ENCODE results near the gene DNAL1.

Gene DNAL1

DNA sequence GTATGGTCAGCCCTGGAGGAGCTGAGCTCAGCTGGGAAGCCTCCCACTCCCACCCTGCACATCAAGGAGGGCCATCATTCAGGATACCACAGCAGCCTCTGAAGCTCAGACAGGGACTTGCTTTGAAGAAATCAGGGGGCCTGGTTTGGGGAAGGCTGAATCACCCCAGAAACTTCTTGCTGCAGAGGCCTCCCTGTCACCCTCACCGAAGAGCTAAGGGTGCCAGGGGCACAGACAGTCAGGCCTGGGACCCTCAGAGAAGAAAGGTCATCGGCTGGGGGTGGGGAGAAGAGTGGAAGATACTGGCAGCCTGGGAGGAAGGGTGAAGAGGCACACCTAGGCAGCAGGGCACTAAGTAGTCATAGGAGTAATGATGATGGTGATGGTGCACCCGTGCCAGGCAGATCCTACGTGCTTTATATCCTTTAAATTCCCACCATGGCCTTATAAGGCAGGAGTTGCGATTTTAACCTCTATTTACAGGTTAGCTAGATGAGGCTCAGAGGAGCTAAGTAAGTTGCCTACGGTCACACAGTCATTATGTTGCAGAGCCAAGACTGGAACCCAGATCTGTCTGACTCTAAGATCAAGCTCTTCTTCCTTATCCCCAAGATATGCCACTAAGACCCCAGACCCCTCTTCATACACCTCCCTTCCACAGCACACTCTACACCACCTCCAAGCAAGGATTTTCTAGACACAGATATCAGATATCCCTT is 97.9 kb downstream of the DNAL1 start:
- DNase-seq (ENCODE audit: low spot score) = no peak
- POLR2A ChIA-PET (ENCODE audit: low non-redundant PET) = interaction anchor here (1.5 kb wide), 1 partner anchor 12 kb away, joined by 5 read pairs; no protein-coding TSS in a partner anchor
- CTCF ChIA-PET = interaction anchor here (0.5 to 3.1 kb wide), 6 partner anchors 9 to 46 kb away, joined by 3 to 13 read pairs (median 4); no protein-coding TSS in a partner anchor
- TF ChIP-seq, protein P1, sequence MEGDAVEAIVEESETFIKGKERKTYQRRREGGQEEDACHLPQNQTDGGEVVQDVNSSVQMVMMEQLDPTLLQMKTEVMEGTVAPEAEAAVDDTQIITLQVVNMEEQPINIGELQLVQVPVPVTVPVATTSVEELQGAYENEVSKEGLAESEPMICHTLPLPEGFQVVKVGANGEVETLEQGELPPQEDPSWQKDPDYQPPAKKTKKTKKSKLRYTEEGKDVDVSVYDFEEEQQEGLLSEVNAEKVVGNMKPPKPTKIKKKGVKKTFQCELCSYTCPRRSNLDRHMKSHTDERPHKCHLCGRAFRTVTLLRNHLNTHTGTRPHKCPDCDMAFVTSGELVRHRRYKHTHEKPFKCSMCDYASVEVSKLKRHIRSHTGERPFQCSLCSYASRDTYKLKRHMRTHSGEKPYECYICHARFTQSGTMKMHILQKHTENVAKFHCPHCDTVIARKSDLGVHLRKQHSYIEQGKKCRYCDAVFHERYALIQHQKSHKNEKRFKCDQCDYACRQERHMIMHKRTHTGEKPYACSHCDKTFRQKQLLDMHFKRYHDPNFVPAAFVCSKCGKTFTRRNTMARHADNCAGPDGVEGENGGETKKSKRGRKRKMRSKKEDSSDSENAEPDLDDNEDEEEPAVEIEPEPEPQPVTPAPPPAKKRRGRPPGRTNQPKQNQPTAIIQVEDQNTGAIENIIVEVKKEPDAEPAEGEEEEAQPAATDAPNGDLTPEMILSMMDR (conservative IDR thresholded peaks at IDR 0.05; ENCODE audit: low read depth) = no peak
- H3K27ac ChIP-seq = peak overlapping the region; percentile 99

DNA sequence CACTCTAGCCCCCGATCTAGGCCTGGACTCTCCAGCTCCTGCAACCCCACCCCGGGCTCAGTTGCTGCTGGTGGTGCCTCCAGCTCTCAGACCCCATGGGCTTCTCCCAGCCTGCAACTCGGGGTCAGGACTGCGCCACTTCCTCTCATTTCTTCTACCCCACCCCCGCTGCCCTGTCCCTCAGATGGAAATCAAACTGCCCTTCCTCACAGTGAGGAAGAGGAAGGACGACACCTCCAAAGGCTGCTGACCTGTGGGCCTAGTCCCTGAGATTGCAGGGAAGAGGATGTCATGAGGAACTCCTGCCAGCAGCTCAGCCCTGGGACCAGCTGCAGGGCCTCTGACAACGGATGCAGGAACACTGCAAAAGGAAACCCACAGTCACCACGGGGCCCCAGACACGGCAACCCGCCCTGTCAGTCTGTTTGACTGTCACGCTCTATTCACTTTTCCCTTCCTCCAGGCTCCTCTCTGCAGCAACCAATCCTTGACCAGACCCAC is 98.7 kb downstream of the DNAL1 start:
- no peak for DNase-seq (ENCODE audit: low spot score)
- CTCF ChIA-PET = interaction anchor here (0.6 to 3.1 kb wide), 2 partner anchors 15 to 45 kb away, joined by 4 to 13 read pairs; no protein-coding TSS in a partner anchor

DNA sequence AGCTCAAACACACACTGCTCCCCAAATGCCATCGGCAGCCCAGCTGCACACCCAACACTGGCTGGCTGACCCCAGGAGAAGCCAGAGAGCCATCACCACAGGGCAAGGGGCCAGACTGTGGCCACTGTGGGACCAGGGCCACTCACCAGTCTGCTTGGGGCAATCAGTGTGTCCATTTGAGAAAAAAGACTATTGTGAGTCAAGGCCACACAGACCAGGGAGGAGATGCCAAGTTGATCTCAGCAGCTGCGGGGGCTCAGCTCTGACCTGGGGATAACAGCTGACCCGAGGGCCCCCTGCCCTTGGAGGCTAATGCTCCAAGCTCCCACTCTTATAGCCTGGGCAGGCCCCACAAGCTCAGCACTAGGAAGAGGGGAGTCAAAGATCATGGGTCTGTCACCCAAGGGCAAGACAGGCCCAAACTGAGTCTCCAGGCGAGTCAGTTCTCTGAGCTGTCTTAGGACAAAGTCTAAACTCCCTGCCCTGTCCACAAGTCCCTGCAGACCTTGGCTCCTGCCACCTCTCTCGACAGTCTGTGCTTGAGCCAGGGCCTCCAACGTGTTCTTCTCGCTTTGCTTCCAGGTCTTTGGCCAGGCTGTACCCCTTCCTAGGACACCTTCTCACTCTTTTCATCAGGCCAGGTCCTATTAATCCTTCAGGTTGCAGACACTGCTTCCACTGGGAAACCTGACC is 99.5 kb downstream of the DNAL1 start:
- ChIA-PET CTCF (interaction anchor here (0.6 to 3.1 kb wide), 4 partner anchors 10 to 81 kb away, joined by 3 to 13 read pairs (median 5); no protein-coding TSS in a partner anchor), POLR2A (ENCODE audit: low non-redundant PET) (no interaction called here)
- TF ChIP-seq, protein P1 (conservative IDR thresholded peaks at IDR 0.05; ENCODE audit: low read depth) = no peak
- no peak for DNase-seq (ENCODE audit: low spot score)
- peak overlapping the region; percentile 99 for H3K27ac ChIP-seq

More for the DNA sequence above, 98.7 kb downstream of the DNAL1 start:
- H3K27ac ChIP-seq = peak overlapping the region; percentile 99
- TF ChIP-seq, protein P1 (conservative IDR thresholded peaks at IDR 0.05; ENCODE audit: low read depth) = no peak
- POLR2A ChIA-PET (ENCODE audit: low non-redundant PET) = no interaction called here

DNA sequence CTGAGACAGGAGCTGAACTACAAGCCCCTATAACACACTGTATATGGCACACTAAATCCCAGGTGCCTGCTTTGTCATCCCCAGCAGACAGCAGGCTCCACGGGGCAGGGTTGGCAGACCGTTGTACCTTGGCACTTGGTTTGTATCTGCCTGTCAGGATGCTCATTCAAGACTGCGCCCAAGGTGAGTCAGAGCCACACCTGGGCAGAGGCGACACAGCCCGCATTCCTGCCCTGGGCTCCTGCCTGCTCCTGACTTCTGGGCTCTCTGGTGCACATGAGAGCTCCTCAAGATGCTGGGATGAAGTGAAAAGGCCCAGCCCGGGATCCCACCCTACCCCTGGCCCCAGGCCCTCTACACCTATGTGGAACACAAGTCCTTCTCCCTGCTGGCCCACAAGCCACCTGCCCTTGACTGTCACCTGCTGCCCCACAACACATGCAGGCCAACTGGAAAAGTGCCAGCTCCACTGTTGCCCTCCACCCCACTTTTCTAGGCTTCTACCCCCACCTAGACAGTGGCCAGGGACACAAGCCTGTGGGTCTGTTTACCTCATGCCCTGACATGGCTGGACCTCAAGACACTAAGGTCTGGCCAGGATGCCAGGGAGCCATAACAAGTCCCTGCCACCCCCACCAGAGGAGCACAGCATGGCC is 100.2 kb downstream of the DNAL1 start:
- TF ChIP-seq, protein P1 (conservative IDR thresholded peaks at IDR 0.05; ENCODE audit: low read depth) = no peak
- ChIA-PET CTCF (interaction anchor here (0.6 to 3.1 kb wide), 4 partner anchors 10 to 80 kb away, joined by 3 to 13 read pairs (median 5); no protein-coding TSS in a partner anchor), POLR2A (ENCODE audit: low non-redundant PET) (no interaction called here)
- peak overlapping the region; percentile 99 for H3K27ac ChIP-seq
- peak; percentile 73 for DNase-seq (ENCODE audit: low spot score)

DNA sequence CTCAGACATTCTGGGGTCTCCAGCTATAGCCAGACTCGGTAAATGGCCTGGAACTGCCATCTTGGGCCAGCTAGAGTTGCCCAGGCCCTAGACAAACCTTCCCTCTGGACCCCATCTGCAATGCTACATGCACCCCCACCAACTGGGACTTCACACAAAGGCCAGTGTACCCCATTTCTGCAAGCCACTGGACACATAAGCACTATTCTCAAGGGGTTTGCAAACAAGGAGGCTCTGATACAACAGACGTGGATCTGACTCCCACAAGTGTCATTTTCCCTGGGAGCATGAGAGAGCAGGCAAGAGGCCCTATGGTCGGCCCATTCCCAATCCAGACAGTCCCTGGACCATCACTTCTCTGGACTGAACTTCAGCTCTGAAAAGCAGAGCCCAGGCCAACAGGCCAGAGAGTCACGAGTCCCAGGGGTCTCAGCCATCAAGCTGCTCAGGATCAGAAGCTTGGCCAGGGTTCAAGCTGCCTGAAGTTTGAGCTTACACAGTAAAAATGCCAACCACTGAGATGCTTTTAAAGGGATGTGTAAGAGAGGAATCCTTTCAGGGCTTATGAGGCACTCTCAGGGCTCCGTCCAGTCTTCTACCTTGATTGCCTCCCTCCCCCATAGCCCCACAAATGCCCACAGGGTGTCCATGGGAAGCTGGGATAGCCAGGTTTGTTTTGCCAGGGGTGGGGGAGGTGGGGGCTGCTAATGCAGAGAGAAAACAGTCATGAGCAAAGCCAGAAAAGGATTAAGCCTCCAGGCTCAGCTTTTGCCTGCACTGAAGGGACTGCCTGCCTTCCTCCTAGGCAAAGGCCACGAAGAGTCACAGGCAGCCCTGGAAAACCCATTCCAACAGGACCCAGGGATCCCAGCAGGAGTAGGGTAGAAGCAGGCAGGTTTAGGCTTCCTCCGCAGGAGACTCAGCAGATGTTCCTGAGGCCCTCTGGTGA is 101.1 kb downstream of the DNAL1 start:
- no peak for DNase-seq (ENCODE audit: low spot score)
- TF ChIP-seq, protein P1 (conservative IDR thresholded peaks at IDR 0.05; ENCODE audit: low read depth) = no peak
- CTCF ChIA-PET = interaction anchor here (0.6 to 3.1 kb wide), 6 partner anchors 9 to 106 kb away, joined by 3 to 13 read pairs (median 4); partner anchors contain the start of gene PTGR2
- H3K27ac ChIP-seq = peak overlapping the region; percentile 99
- POLR2A ChIA-PET (ENCODE audit: low non-redundant PET) = no interaction called here

All from RWPE1 (cell line).